Lung (tissue), 12 donors: ENCODE results near the gene OR52D1. TPM values are rescaled to one million over a fixed set of nuclear protein-coding genes. Genes with fewer than 3 reads are reported as not detected.

ENCODE experiments used
- ATAC-seq: fragments of 200-7000 bp; cut with Tn5 transposase; one replicate; pipeline ENCODE4 v1.9.1; 2020; ENCODE audit warnings: moderate number of reproducible peaks; ENCODE audit not compliant: insufficient read depth, low FRiP score
- DNase-seq, 3 donors: peaks; one replicate each; pipeline ENCODE4 v3.0.0-alpha.2; 2013 to 2017
- H3K27ac ChIP-seq, 2 donors: one replicate each; pipeline ENCODE4 v1.5.1; 2013; ENCODE audit warnings: mild to moderate bottlenecking in 2 of 2, moderate library complexity in 2 of 2, control low read depth in 1 of 2, inconsistent platforms in 1 of 2, low read depth in 1 of 2, low read length in 1 of 2
- H3K27me3 ChIP-seq, 3 donors: one replicate each; pipeline ENCODE4 v1.5.1; 2013; ENCODE audit warnings: low read length in 2 of 3; ENCODE audit not compliant: control insufficient read depth in 3 of 3, insufficient read depth in 3 of 3
- H3K36me3 ChIP-seq, 4 donors: one replicate each; pipeline ENCODE4 v1.5.1; 2013; ENCODE audit warnings: low read length in 4 of 4, mild to moderate bottlenecking in 1 of 4, moderate library complexity in 1 of 4; ENCODE audit not compliant: control insufficient read depth in 4 of 4, insufficient read depth in 4 of 4
- H3K4me1 ChIP-seq, 5 donors: one replicate each; pipeline ENCODE4 v1.5.1; 2013; ENCODE audit warnings: low read length in 5 of 5, mild to moderate bottlenecking in 2 of 5, moderate library complexity in 1 of 5; ENCODE audit not compliant: control insufficient read depth in 5 of 5, insufficient read depth in 5 of 5
- H3K4me3 ChIP-seq: one replicate; pipeline ENCODE4 v1.5.1; 2013; ENCODE audit warnings: mild to moderate bottlenecking, control low read depth, moderate library complexity
- H3K9ac ChIP-seq, 2 donors: one replicate each; pipeline ENCODE4 v1.5.1; 2013; ENCODE audit warnings: low read length in 2 of 2, control low read depth in 1 of 2; ENCODE audit not compliant: insufficient read depth in 1 of 2
- H3K9me3 ChIP-seq, 4 donors: one replicate each; pipeline ENCODE4 v1.5.1; 2013; ENCODE audit warnings: low read length in 3 of 4, mild to moderate bottlenecking in 1 of 4, moderate library complexity in 1 of 4; ENCODE audit not compliant: control insufficient read depth in 4 of 4, insufficient read depth in 3 of 4
- WGBS, 2 donors: extraction: QIAGEN DNeasy Blood & Tissue Kit; methylation state at CpG; one replicate each; pipeline ENCODE4 v1.1.7; 2013; 5-methylcytosine and 5-hydroxymethylcytosine counted together
- polyA plus RNA-seq, 2 donors: library from polyadenylated mRNA; stranded (reverse); fragments of 200-250 nt; gene quantifications; one replicate each; pipeline ENCODE4 v1.2.1, GENCODE V29; 2013
- total RNA-seq, 2 donors: library from RNA; depleted of rRNA in 1 of 2; stranded (reverse); fragments of >200 nt in 1 of 2; gene quantifications; one replicate each; pipeline ENCODE4 v1.2.1, GENCODE V29; 2014 to 2021
- TF ChIP-seq, protein P1 (sequence below): IDR thresholded peaks from 2 replicates; pipeline ENCODE4 v1.5.1; 2012; ENCODE audit warnings: mild to moderate bottlenecking; ENCODE audit errors: control extremely low read depth, extremely low read depth
- donor health status: control.
- donor health status: control.
- donor health status: Bipolar disorder and iron deficiency.
- donor health status: healthy.
- donor health status: DM: yes; HTN: yes; CAD: no.

Gene OR52D1
- total and polyA plus RNA-seq, 4 donors, result not detected

DNA sequence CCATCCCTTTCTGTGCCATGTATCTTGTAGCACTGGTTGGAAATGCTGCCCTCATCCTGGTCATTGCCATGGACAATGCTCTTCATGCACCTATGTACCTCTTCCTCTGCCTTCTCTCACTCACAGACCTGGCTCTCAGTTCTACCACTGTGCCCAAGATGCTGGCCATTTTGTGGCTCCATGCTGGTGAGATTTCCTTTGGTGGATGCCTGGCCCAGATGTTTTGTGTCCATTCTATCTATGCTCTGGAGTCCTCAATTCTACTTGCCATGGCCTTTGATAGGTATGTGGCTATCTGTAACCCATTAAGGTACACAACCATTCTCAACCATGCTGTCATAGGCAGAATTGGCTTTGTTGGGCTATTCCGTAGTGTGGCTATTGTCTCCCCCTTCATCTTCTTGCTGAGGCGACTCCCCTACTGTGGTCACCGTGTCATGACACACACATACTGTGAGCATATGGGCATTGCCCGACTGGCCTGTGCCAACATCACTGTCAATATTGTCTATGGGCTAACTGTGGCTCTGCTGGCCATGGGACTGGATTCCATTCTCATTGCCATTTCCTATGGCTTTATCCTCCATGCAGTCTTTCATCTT, 414 bp downstream of the OR52D1 start:
- Histone ChIP-seq H3K9me3 (no peaks in the 10 kb centered on the region), H3K4me3 (no peak overlapping the region), H3K27me3 (no peaks in the 10 kb centered on the region), H3K4me1 (no peaks in the 10 kb centered on the region), H3K27ac (no peak overlapping the region), H3K9ac (no peak overlapping the region), H3K36me3 (no peaks in the 10 kb centered on the region)
- TF ChIP-seq, protein P1, sequence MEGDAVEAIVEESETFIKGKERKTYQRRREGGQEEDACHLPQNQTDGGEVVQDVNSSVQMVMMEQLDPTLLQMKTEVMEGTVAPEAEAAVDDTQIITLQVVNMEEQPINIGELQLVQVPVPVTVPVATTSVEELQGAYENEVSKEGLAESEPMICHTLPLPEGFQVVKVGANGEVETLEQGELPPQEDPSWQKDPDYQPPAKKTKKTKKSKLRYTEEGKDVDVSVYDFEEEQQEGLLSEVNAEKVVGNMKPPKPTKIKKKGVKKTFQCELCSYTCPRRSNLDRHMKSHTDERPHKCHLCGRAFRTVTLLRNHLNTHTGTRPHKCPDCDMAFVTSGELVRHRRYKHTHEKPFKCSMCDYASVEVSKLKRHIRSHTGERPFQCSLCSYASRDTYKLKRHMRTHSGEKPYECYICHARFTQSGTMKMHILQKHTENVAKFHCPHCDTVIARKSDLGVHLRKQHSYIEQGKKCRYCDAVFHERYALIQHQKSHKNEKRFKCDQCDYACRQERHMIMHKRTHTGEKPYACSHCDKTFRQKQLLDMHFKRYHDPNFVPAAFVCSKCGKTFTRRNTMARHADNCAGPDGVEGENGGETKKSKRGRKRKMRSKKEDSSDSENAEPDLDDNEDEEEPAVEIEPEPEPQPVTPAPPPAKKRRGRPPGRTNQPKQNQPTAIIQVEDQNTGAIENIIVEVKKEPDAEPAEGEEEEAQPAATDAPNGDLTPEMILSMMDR, result no peak
- ATAC-seq (no peak), DNase-seq (no peak)
- 92 to 99% methylated on average over 4 of the region's 4 CpGs for WGBS, 2 donors

- Histone ChIP-seq H3K9me3 (no peaks in the 10 kb centered on the region), H3K27ac (no peak overlapping the region), H3K9ac (no peak overlapping the region), H3K4me1 (no peaks in the 10 kb centered on the region), H3K4me3 (no peak overlapping the region), H3K27me3 (no peaks in the 10 kb centered on the region), H3K36me3 (no peaks in the 10 kb centered on the region)
- ATAC-seq, result no peak
- DNase-seq, result no peak
- 54 to 56% methylated on average over 5 of the region's 5 CpGs for WGBS, 2 donors
- TF ChIP-seq, protein P1, result no peak
These were observed 1.3 kb downstream of the OR52D1 start for GRCh38 chr11:5489576-5490357.

GRCh38 chr11:5499671-5500070, 11.2 kb downstream of the OR52D1 start:
- DNase-seq (no peak), ATAC-seq (no peak)
- no peak overlapping the region for H3K9ac ChIP-seq
- 63 to 84% methylated on average over 2 of the region's 2 CpGs for WGBS, 2 donors
- TF ChIP-seq, protein P1, result no peak
- H3K36me3 ChIP-seq, result no peaks in the 10 kb centered on the region
- no peaks in the 10 kb centered on the region for H3K27me3 ChIP-seq
- no peak overlapping the region for H3K27ac ChIP-seq
- no peaks in the 10 kb centered on the region for H3K9me3 ChIP-seq
- H3K4me1 ChIP-seq, result no peaks in the 10 kb centered on the region
- H3K4me3 ChIP-seq, result no peak overlapping the region
